ENCODE measurements around the gene HDAC4. TPM values are rescaled to one million over a fixed set of nuclear protein-coding genes. Genes with fewer than 3 reads are reported as not detected.

The HDAC4 gene
- total and polyA plus RNA-seq, 2 experiments from 2014 or later: 8.1 to 41.8 TPM

DNA sequence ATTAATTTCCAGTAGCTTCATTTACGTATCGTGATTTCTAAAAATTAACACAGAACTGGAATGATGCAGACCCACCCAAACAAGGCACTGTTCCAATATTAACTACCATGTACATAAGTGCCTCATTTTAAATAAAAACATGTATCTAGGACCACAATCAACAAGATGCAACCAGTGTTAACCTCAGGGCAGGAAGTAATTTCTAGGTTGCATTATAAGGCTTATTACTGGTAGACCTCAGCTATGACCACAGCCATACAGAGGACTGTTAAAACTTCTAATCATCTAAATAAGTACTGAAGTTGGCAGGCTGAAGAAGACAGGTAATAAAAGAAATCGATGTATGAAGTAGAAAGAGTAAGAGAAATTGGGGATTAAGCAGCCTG, 262.9 kb downstream of the HDAC4 start:
- H3K79me2 ChIP-seq (replicated peaks; ENCODE audit: insufficient read depth): no peaks in the 10 kb centered on the region
- H4K20me1 ChIP-seq (replicated peaks; ENCODE audit: insufficient read depth): no peaks in the 10 kb centered on the region; the same call in 1 of the 2 replicates
- no peak overlapping the region for H3K4me3 Mint-ChIP-seq
- H3K27me3 Mint-ChIP-seq (ENCODE audit: insufficient read depth, low read depth, poor library complexity): peaks cover 8% of the 10 kb centered on the region
- H3K9me2 ChIP-seq (ENCODE audit: insufficient read depth): no peaks in the 10 kb centered on the region
- DNase-seq (ENCODE audit: low spot score) (no peak), ATAC-seq (no peak)
- H3K36me3 ChIP-seq (ENCODE audit: insufficient read depth): no peaks in the 10 kb centered on the region; the same call in 1 of the 2 replicates
- no peak overlapping the region for H3K4me2 ChIP-seq
- no peaks in the 10 kb centered on the region for H3K4me1 Mint-ChIP-seq
- TF ChIP-seq STAT1 (IDR thresholded peaks at IDR 0.05; ENCODE audit: unreplicated experiment) (no peak), EZH2 (IDR thresholded peaks at IDR 0.05; ENCODE audit: low read depth, unreplicated experiment) (no peak), EZH2phosphoT487 (IDR thresholded peaks at IDR 0.05; ENCODE audit: unreplicated experiment) (no peak), NANOG (IDR thresholded peaks at IDR 0.05; ENCODE audit: borderline replicate concordance) (no peak), CREB1 (CRISPR knock-in tag; IDR thresholded peaks at IDR 0.05; ENCODE audit: low read depth) (no peak), POLR2AphosphoS5 (IDR thresholded peaks at IDR 0.05; ENCODE audit: low read depth) (no peak), ZNF331 (CRISPR knock-in tag; IDR thresholded peaks at IDR 0.05; ENCODE audit: low read depth) (no peak), JUNB (IDR thresholded peaks at IDR 0.05; ENCODE audit: unreplicated experiment) (no peak), ZNF114 (CRISPR knock-in tag; IDR thresholded peaks at IDR 0.05) (no peak)
- TF ChIP-seq, protein P1, sequence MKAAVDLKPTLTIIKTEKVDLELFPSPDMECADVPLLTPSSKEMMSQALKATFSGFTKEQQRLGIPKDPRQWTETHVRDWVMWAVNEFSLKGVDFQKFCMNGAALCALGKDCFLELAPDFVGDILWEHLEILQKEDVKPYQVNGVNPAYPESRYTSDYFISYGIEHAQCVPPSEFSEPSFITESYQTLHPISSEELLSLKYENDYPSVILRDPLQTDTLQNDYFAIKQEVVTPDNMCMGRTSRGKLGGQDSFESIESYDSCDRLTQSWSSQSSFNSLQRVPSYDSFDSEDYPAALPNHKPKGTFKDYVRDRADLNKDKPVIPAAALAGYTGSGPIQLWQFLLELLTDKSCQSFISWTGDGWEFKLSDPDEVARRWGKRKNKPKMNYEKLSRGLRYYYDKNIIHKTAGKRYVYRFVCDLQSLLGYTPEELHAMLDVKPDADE (IDR thresholded peaks at IDR 0.05): no peak
- TF ChIP-seq, protein P2, sequence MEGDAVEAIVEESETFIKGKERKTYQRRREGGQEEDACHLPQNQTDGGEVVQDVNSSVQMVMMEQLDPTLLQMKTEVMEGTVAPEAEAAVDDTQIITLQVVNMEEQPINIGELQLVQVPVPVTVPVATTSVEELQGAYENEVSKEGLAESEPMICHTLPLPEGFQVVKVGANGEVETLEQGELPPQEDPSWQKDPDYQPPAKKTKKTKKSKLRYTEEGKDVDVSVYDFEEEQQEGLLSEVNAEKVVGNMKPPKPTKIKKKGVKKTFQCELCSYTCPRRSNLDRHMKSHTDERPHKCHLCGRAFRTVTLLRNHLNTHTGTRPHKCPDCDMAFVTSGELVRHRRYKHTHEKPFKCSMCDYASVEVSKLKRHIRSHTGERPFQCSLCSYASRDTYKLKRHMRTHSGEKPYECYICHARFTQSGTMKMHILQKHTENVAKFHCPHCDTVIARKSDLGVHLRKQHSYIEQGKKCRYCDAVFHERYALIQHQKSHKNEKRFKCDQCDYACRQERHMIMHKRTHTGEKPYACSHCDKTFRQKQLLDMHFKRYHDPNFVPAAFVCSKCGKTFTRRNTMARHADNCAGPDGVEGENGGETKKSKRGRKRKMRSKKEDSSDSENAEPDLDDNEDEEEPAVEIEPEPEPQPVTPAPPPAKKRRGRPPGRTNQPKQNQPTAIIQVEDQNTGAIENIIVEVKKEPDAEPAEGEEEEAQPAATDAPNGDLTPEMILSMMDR (conservative IDR thresholded peaks at IDR 0.05; ENCODE audit: low read depth in 2 of 2): no peak
- TF ChIP-seq, protein P3, sequence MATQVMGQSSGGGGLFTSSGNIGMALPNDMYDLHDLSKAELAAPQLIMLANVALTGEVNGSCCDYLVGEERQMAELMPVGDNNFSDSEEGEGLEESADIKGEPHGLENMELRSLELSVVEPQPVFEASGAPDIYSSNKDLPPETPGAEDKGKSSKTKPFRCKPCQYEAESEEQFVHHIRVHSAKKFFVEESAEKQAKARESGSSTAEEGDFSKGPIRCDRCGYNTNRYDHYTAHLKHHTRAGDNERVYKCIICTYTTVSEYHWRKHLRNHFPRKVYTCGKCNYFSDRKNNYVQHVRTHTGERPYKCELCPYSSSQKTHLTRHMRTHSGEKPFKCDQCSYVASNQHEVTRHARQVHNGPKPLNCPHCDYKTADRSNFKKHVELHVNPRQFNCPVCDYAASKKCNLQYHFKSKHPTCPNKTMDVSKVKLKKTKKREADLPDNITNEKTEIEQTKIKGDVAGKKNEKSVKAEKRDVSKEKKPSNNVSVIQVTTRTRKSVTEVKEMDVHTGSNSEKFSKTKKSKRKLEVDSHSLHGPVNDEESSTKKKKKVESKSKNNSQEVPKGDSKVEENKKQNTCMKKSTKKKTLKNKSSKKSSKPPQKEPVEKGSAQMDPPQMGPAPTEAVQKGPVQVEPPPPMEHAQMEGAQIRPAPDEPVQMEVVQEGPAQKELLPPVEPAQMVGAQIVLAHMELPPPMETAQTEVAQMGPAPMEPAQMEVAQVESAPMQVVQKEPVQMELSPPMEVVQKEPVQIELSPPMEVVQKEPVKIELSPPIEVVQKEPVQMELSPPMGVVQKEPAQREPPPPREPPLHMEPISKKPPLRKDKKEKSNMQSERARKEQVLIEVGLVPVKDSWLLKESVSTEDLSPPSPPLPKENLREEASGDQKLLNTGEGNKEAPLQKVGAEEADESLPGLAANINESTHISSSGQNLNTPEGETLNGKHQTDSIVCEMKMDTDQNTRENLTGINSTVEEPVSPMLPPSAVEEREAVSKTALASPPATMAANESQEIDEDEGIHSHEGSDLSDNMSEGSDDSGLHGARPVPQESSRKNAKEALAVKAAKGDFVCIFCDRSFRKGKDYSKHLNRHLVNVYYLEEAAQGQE (IDR thresholded peaks at IDR 0.05; ENCODE audit: unreplicated experiment): no peak
- TF ChIP-seq, protein P4, sequence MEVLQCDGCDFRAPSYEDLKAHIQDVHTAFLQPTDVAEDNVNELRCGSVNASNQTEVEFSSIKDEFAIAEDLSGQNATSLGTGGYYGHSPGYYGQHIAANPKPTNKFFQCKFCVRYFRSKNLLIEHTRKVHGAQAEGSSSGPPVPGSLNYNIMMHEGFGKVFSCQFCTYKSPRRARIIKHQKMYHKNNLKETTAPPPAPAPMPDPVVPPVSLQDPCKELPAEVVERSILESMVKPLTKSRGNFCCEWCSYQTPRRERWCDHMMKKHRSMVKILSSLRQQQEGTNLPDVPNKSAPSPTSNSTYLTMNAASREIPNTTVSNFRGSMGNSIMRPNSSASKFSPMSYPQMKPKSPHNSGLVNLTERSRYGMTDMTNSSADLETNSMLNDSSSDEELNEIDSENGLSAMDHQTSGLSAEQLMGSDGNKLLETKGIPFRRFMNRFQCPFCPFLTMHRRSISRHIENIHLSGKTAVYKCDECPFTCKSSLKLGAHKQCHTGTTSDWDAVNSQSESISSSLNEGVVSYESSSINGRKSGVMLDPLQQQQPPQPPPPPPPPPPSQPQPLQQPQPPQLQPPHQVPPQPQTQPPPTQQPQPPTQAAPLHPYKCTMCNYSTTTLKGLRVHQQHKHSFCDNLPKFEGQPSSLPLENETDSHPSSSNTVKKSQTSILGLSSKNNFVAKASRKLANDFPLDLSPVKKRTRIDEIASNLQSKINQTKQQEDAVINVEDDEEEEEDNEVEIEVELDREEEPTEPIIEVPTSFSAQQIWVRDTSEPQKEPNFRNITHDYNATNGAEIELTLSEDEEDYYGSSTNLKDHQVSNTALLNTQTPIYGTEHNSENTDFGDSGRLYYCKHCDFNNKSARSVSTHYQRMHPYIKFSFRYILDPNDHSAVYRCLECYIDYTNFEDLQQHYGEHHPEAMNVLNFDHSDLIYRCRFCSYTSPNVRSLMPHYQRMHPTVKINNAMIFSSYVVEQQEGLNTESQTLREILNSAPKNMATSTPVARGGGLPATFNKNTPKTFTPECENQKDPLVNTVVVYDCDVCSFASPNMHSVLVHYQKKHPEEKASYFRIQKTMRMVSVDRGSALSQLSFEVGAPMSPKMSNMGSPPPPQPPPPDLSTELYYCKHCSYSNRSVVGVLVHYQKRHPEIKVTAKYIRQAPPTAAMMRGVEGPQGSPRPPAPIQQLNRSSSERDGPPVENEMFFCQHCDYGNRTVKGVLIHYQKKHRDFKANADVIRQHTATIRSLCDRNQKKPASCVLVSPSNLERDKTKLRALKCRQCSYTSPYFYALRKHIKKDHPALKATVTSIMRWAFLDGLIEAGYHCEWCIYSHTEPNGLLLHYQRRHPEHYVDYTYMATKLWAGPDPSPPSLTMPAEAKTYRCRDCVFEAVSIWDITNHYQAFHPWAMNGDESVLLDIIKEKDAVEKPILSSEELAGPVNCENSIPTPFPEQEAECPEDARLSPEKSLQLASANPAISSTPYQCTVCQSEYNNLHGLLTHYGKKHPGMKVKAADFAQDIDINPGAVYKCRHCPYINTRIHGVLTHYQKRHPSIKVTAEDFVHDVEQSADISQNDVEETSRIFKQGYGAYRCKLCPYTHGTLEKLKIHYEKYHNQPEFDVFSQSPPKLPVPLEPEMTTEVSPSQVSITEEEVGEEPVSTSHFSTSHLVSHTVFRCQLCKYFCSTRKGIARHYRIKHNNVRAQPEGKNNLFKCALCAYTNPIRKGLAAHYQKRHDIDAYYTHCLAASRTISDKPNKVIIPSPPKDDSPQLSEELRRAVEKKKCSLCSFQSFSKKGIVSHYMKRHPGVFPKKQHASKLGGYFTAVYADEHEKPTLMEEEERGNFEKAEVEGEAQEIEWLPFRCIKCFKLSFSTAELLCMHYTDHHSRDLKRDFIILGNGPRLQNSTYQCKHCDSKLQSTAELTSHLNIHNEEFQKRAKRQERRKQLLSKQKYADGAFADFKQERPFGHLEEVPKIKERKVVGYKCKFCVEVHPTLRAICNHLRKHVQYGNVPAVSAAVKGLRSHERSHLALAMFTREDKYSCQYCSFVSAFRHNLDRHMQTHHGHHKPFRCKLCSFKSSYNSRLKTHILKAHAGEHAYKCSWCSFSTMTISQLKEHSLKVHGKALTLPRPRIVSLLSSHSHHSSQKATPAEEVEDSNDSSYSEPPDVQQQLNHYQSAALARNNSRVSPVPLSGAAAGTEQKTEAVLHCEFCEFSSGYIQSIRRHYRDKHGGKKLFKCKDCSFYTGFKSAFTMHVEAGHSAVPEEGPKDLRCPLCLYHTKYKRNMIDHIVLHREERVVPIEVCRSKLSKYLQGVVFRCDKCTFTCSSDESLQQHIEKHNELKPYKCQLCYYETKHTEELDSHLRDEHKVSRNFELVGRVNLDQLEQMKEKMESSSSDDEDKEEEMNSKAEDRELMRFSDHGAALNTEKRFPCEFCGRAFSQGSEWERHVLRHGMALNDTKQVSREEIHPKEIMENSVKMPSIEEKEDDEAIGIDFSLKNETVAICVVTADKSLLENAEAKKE (CRISPR knock-in tag; IDR thresholded peaks at IDR 0.05): no peak
- H3K4me1 ChIP-seq (ENCODE audit: insufficient read depth): no peaks in the 10 kb centered on the region
- H3F3A ChIP-seq (replicated peaks; ENCODE audit: low read depth): no peaks in the 10 kb centered on the region
- no peaks in the 10 kb centered on the region for H3K27me3 ChIP-seq (ENCODE audit: insufficient read depth)
- no peak overlapping the region for H3K27ac Mint-ChIP-seq
- no peaks in the 10 kb centered on the region; the same call in 2 of the 3 replicates for H3K9me3 Mint-ChIP-seq
- H3K27ac ChIP-seq (ENCODE audit: low read depth): no peak overlapping the region
- H3K4me3 ChIP-seq: no peak overlapping the region
- H3K36me3 Mint-ChIP-seq (ENCODE audit: low read depth): peaks cover 35% of the 10 kb centered on the region
- no peak overlapping the region for H2AFZ ChIP-seq

Data from GM23338 (cell line).